BJ (cell line): ENCODE results near the gene SGK1. TPM values are rescaled to one million over a fixed set of nuclear protein-coding genes. Genes with fewer than 3 reads are reported as not detected.
A peak's percentile ranks its signal among the peaks of the same experiment; 100 is the strongest.

Source experiments
- CTCF ChIA-PET: fragments of 350-600 bp; formaldehyde crosslinking; extraction: SDS; loops from one replicate; lab custom pipeline; 2021; ENCODE audit warnings: antibody characterized with exemption, inconsistent platforms; lab: Yijun Ruan, JAX
- POLR2A ChIA-PET: fragments of 300-600 bp; sonication (Branson Sonifier 250); formaldehyde crosslinking; extraction: SDS; loops from one replicate; lab custom pipeline; 2021; ENCODE audit warnings: antibody characterized with exemption; lab: Charles Lee
- DNase-seq: peaks from one replicate; pipeline ENCODE4 v3.0.0-alpha.2; 2011; ENCODE audit warnings: low read depth
- H3K27me3 ChIP-seq: 2 replicates; pipeline ENCODE4 v1.6.0; 2011; ENCODE audit warnings: low read length; ENCODE audit not compliant: control insufficient read depth, insufficient read depth
- H3K36me3 ChIP-seq: 2 replicates; pipeline ENCODE4 v1.5.1; 2011; ENCODE audit warnings: low read length; ENCODE audit not compliant: control insufficient read depth, insufficient read depth
- H3K4me3 ChIP-seq: 2 replicates; pipeline ENCODE4 v1.5.1; 2011; ENCODE audit warnings: low read depth, mild to moderate bottlenecking, control low read depth, low read length
- polyA minus RNA-seq: library from RNA; depleted of rRNA, polyadenylated mRNA; stranded (reverse); fragments of >200 nt; gene quantifications from 2 replicates; pipeline ENCODE4 v1.2.3, GENCODE V29; 2011; rRNA and poly(A)+ RNA removed
- polyA plus RNA-seq: library from polyadenylated mRNA; depleted of rRNA; stranded (reverse); fragments of >200 nt; gene quantifications from 2 replicates; pipeline ENCODE4 v1.2.3, GENCODE V29; 2011; rRNA removed
- TF ChIP-seq, protein P1 (sequence below): IDR thresholded peaks from 2 replicates; pipeline ENCODE4 v1.5.1; 2011; ENCODE audit warnings: low read depth, mild to moderate bottlenecking, control low read depth, inconsistent platforms, low read length, moderate library complexity; ENCODE audit not compliant: insufficient read depth

SGK1 gene
- polyA plus RNA-seq (179 and 189 TPM in 2 replicates), polyA minus RNA-seq (143 and 229 TPM in 2 replicates)

DNA sequence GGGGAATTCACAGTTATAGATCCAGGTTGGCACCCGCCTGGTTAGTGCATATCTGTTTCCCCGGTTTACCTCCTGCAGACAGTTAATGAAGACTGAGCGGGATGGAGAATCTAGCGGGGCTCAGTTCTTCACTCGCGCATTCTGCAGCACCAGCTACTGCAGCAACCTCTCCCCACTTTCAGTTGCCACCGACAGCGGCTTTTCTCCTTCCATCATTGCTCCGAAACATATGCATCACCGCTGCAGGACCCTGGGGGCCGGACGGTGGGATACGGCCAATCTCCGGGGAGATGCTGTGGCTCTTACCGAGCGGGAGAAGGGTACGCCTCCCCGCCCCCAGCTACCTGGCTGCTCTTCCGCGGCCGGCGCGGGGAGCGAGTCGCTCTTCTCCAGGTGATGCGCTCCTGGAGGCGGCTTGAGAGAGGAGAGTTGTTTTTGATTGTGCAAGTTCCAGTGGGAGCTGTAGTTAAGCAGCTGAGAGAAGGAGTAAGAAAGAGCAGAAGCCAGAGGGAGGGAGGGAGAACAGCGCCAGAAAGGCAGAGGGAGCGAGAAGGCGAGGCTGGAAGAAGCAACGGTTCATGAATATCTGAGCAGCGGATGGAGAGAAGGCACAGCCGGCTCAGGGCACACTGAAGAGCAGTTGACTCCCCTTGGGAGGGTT, at the start of gene SGK1:
SGK1 (minus strand) TSS at position 642 of the 661 bp plus-strand sequence. CDS start 652 bp downstream, outside the sequence.
- DNase-seq: no peak
- TF ChIP-seq, protein P1, sequence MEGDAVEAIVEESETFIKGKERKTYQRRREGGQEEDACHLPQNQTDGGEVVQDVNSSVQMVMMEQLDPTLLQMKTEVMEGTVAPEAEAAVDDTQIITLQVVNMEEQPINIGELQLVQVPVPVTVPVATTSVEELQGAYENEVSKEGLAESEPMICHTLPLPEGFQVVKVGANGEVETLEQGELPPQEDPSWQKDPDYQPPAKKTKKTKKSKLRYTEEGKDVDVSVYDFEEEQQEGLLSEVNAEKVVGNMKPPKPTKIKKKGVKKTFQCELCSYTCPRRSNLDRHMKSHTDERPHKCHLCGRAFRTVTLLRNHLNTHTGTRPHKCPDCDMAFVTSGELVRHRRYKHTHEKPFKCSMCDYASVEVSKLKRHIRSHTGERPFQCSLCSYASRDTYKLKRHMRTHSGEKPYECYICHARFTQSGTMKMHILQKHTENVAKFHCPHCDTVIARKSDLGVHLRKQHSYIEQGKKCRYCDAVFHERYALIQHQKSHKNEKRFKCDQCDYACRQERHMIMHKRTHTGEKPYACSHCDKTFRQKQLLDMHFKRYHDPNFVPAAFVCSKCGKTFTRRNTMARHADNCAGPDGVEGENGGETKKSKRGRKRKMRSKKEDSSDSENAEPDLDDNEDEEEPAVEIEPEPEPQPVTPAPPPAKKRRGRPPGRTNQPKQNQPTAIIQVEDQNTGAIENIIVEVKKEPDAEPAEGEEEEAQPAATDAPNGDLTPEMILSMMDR: peak; percentile 29; the same call in 1 of the 2 replicates
- Histone ChIP-seq H3K27me3 (no peaks in the 10 kb centered on the region), H3K36me3 (no peaks in the 10 kb centered on the region), H3K4me3 (peak within 1 kb of the TSS; percentile 42)
- CTCF ChIA-PET: interaction anchor here (1.4 kb wide), 1 partner anchor 35 kb away, joined by 4 read pairs; no protein-coding TSS in a partner anchor
- POLR2A ChIA-PET: interaction anchor here (1.1 kb wide), 1 partner anchor 16 kb away, joined by 4 read pairs; no protein-coding TSS in a partner anchor

DNA sequence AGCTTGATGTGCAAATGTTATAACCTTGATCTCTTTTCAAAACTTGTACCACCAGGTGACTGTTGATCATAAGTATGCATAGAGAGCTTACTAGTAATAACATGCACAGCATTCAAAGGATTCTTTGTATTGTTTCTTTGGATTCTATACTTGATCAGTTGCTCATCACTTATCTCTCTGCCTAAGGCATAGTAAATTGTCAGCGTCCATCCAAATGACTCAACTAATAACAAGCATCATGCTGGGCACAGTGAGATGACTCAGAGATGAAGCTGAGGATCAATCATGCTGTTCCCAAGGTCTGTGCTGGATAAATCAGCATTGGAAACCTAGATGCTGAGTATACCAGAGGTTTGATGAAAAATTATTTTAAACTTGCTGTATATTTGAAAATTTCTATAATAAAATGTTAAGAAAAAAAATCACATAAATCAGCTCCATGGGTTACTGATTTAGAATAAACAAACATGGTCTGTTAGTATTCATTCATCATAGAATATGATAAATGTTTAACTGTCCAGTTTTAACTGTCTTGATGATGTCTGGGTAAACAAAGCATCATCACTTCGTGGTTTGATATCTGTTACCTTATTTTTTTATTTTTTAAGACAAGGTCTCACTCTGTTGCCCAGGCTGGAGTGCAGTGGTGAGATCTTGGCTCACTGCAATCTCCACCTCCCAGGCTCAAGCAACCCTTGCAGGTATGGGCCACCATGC, 45.6 kb upstream of the SGK1 start:
- ChIA-PET CTCF (interaction anchor here (0.9 to 1.8 kb wide), 2 partner anchors 11 to 64 kb away, joined by 3 to 4 read pairs; no protein-coding TSS in a partner anchor), POLR2A (no interaction called here)
- H3K4me3 ChIP-seq: no peak overlapping the region
- TF ChIP-seq, protein P1: no peak
- no peaks in the 10 kb centered on the region for H3K36me3 ChIP-seq
- H3K27me3 ChIP-seq: no peaks in the 10 kb centered on the region
- DNase-seq: peak; percentile 21

DNA sequence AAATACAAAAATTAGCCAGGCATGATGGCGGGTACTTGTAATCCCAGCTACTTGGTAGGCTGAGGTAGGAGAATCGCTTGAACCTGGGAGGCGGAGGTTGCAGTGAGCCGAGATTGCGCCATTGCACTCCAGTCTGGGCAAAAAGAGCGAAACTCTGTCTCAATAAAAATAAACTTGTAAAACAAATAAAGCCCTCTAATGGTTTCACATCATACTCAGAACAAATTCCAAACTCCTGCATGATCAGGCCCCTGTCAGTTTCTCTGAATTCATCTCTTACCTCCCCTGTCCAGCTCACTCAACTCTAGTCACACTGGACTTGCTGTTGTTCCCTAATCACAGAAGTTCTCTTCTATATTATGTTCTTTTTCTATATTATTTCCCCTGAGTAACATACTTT, 43.1 kb upstream of the SGK1 start:
- no peak for DNase-seq
- ChIA-PET POLR2A (no interaction called here), CTCF (no interaction called here)
- TF ChIP-seq, protein P1: no peak
- H3K27me3 ChIP-seq: no peaks in the 10 kb centered on the region
- no peak overlapping the region for H3K4me3 ChIP-seq
- H3K36me3 ChIP-seq: no peaks in the 10 kb centered on the region

DNA sequence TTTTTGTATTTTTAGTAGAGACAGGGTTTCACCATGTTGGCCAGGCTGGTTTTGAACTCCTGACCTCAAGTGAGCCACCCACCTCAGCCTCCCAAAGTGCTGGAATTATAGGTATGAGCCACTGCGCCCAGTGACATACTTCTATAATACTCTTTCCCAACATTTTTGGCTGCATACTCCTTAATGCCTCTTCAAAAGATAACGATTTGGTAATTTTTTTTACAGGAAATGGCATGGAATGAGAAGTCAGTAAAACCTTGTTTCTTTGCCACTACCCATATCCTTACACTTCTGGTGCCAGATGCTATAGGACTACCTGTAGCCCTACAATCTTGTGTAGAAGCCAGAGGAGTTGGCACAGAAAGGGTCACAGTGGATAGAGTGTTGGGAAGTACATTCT, 41.4 kb upstream of the SGK1 start:
- Histone ChIP-seq H3K36me3 (no peaks in the 10 kb centered on the region), H3K27me3 (no peaks in the 10 kb centered on the region), H3K4me3 (no peak overlapping the region)
- CTCF ChIA-PET: no interaction called here
- DNase-seq: no peak
- TF ChIP-seq, protein P1: no peak
- POLR2A ChIA-PET: no interaction called here

DNA sequence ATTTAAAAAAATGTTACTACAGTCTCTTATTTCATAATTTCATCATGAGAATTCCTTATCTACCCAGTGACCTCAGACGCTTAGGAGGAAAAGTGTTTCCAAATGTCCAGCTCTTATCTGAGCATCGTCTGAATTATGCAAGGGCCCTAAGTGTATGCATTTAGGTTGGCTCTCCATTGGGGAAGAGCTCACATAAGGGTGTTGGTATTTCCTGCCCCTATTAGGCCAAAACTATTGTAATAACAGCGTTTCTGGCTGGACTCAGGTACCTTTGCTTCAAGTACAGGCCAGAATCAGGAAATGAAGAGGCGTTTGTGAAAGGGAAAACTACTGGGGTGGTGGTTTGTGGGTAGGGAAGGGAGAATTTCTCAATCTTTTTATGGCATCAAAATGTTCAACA, 40.4 kb upstream of the SGK1 start:
- H3K4me3 ChIP-seq: no peak overlapping the region
- POLR2A ChIA-PET: no interaction called here

More for the DNA sequence above, 40.4 kb upstream of the SGK1 start:
- CTCF ChIA-PET: interaction anchor here (0.6 kb wide), 1 partner anchor 56 kb away, joined by 3 read pairs; no protein-coding TSS in a partner anchor
- no peak for DNase-seq
- no peaks in the 10 kb centered on the region for H3K36me3 ChIP-seq
- no peaks in the 10 kb centered on the region for H3K27me3 ChIP-seq
- TF ChIP-seq, protein P1: no peak
